Posterior vena cava (tissue), 2 donors: ENCODE measurements around the gene METTL4. TPM values are rescaled to one million over a fixed set of nuclear protein-coding genes. Genes with fewer than 3 reads are reported as not detected.

Source experiments
- total RNA-seq, 2 donors: library from RNA; stranded (reverse); fragmentation: NEBNext Ultra II Directional; extraction: Animal tissue kit (Norgen Biotek cat#: 25700); gene quantifications; one replicate each; pipeline ENCODE4 v1.2.1, GENCODE V29; 2021
- donor health status: DM: yes; HTN: yes; CAD: no.
- donor health status: DM: yes; HTN: yes; CAD: no.

Gene METTL4
- total RNA-seq, 2 donors from 2014 or later = 7.4 to 8.6 TPM

Other genes starting within 250 kb of the METTL4 start
- gene NDC80, start 52 bp upstream of the METTL4 start, total RNA-seq = 1 to 10 TPM in 1 of 2 donors, under 1 TPM in 1; 0.48 to 1.4 TPM
- gene SMCHD1, start 84.2 kb upstream of the METTL4 start, total RNA-seq = 10 to 100 TPM; 50.8 to 54.2 TPM